Measurements from ENCODE around the gene APOM. TPM values are rescaled to one million over a fixed set of nuclear protein-coding genes. Genes with fewer than 3 reads are reported as not detected.
A peak's percentile ranks its signal among the peaks of the same experiment; 100 is the strongest.

Gene APOM
- total and polyA plus RNA-seq, 4 donors, result 0.42 to 2.6 (median 0.96) TPM; not detected in 1

DNA sequence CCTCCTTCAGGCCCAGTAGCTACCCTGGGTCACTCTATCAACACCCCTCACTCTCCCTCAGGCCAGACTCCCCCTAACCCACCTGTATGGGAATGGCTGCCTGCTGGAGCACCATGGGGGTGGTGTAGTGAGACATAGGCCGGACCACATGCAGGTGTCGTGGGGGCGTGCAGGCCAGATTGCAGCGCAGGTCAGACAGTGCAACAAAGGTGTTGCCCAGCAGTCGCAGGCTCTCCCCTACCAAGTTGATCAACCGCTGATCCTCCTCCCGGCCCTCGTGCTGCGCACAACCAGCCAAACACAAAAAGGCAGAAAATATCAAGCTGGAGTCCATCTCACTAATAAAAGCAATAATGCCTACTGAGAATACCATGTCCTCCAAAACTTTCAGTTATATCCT is 10.4 kb upstream of the APOM start:
- intact Hi-C loops (cut with DNase I), result no loop called here
- Histone ChIP-seq H3K9me3 (ENCODE audit: control insufficient read depth, low read length) (no peaks in the 10 kb centered on the region), H3K27me3 (ENCODE audit: control insufficient read depth in 1 of 2, insufficient read depth in 2 of 2, low read length in 1 of 2) (no peaks in the 10 kb centered on the region), H3K36me3 (ENCODE audit: control insufficient read depth in 1 of 2, insufficient read depth in 2 of 2, low read length in 1 of 2) (peaks cover 4 to 28% of the 10 kb centered on the region in 2 donors), H3K27ac (ENCODE audit: low read depth in 1 of 2, low read length in 2 of 2) (no peak overlapping the region), H3K4me1 (ENCODE audit: control insufficient read depth in 1 of 2, insufficient read depth in 2 of 2, low read length in 2 of 2) (no peaks in the 10 kb centered on the region), H3K4me3 (ENCODE audit: low read length in 2 of 2) (no peak overlapping the region)
- ATAC-seq (ENCODE audit: low FRiP score) (no peak), DNase-seq (no peak)
- 94 to 96% methylated on average over 9 of the region's 9 CpGs for WGBS, 2 donors

DNA sequence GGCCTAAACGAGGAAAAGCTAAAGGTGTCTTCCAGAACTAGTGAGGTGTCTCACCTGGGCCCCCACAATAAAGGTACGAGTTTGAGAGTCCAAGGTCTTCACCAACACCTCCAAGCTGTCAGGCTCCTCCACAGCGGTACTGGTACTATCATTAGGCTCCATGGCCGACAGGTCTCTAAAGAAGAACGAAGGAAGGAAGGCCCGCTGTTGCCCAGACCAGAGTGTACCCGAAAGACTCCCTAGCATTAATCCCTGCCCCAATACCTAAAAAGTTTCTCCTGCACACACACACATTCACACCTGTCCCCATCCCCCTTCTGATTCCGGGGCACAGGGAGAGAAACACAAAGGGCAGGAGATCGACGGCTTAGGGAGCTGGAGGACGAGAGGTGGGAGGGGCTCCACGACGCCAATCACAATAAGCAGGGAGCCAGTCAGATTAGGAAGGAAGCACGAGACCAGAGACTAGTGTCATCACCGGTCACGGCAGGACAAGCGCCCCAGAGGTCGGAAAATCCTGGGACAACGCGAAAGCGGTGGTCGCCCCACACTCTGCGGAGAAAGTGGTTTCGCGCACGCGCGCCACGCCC is 4.0 kb upstream of the APOM start:
- DNase-seq (no peak), ATAC-seq (ENCODE audit: low FRiP score) (peak; percentile 79)
- Histone ChIP-seq H3K4me3 (ENCODE audit: low read length in 2 of 2) (peak overlapping the region; percentile 32 to 65), H3K9me3 (ENCODE audit: control insufficient read depth, low read length) (no peaks in the 10 kb centered on the region), H3K27me3 (ENCODE audit: control insufficient read depth in 1 of 2, insufficient read depth in 2 of 2, low read length in 1 of 2) (no peaks in the 10 kb centered on the region), H3K4me1 (ENCODE audit: control insufficient read depth in 1 of 2, insufficient read depth in 2 of 2, low read length in 2 of 2) (no peaks in the 10 kb centered on the region), H3K36me3 (ENCODE audit: control insufficient read depth in 1 of 2, insufficient read depth in 2 of 2, low read length in 1 of 2) (peaks cover 0 to 6% of the 10 kb centered on the region in 2 donors), H3K27ac (ENCODE audit: low read depth in 1 of 2, low read length in 2 of 2) (peak overlapping the region; percentile 87 to 88)
- intact Hi-C loops (cut with DNase I), result loop anchor here in 1 of 2 donors (1.0 to 10.0 kb wide), 2 partner anchors 13 to 1763 kb away; partner anchors contain the start of genes CUTA, GPANK1 and PHF1
- WGBS, 2 donors, result 1 to 3% methylated on average over 29 of the region's 29 CpGs

DNA sequence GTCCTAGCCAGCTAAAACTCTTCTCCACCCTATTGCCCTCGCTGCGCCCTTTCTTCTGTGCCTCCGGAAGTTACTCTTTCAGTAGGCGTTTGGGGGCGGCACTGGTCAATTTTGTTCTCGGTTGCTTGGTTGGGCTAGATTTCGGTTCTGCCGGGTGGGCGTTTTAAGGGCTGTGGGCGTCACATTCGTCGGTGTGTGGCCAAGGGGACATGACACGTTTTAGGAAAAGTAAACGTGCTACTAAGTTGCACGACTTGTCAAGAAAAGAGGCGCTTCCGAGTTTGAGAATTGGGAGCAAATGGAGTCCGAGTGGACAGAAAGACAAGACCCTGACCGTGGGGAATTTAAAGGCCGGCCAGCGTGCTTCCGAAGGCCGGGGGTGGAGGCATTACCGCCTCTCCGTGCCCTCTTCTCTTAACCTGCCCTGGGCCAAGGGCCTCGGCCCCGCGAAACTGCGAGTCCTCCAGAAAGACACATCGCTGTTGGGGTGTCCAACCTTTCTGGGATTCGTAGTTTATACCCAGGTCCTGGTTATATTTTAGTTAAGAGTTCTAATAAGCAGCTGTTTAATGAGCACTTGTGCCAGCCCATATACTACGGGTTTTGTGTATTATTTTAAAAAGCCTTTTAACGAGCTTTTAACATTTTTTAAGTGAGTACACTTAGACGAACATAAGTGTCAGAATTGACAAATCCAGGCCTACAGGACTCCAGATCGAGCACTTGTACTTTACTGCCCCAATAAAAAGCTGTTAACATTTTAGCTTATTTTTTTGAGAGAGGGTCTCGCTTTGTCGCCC is 2.6 kb upstream of the APOM start:
- Histone ChIP-seq H3K27me3 (ENCODE audit: control insufficient read depth in 1 of 2, insufficient read depth in 2 of 2, low read length in 1 of 2) (no peaks in the 10 kb centered on the region), H3K9me3 (ENCODE audit: control insufficient read depth, low read length) (no peaks in the 10 kb centered on the region), H3K4me3 (ENCODE audit: low read length in 2 of 2) (peak overlapping the region; percentile 32 to 64), H3K4me1 (ENCODE audit: control insufficient read depth in 1 of 2, insufficient read depth in 2 of 2, low read length in 2 of 2) (no peaks in the 10 kb centered on the region), H3K36me3 (ENCODE audit: control insufficient read depth in 1 of 2, insufficient read depth in 2 of 2, low read length in 1 of 2) (peaks cover 0 to 8% of the 10 kb centered on the region in 2 donors), H3K27ac (ENCODE audit: low read depth in 1 of 2, low read length in 2 of 2) (peak overlapping the region; percentile 52 to 87)
- intact Hi-C loops (cut with DNase I), result loop anchor here in 1 of 2 donors (1.0 to 10.0 kb wide), 2 partner anchors 11 to 1762 kb away; partner anchors contain the start of genes CUTA, GPANK1 and PHF1
- 7 to 8% methylated on average over 37 of the region's 37 CpGs for WGBS, 2 donors
- peak; percentile 90 for ATAC-seq (ENCODE audit: low FRiP score)
- peak; percentile 92 to 93 for DNase-seq

DNA sequence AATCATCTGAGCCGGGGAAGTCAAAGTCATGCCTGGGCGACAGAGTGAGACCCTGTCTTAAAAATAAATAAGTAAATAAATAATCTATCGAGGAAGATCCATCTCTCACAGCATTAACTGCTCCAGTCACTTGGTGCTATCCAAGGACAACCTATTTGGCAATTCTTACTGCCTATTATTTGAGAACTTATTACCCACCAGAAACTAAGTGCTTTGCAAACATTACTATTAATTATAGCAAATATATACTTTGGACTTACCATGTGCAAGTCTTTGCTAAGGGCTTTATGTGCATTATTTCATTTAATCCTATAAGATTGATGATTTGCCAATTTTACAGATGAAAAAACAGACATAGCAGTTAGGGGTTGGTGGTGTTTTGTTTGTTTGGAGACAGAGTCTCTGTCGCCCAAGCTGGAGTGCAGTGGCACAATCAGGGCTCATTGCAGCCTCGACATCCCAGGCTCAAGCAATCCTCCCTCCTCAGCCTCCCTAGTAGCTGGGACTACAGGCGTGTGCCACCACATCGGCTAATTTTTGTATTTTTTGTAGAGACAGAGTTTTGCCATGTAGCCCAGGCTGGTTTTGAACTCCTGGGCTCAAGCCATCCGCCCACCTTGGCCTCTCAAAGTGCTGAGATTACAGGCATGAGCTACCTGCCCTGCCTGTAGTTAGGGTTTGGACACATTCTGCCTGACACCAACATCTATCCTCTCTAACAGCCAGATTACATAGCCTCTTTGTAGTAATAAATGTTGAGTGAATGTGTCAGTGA is 933 bp upstream of the APOM start:
- Histone ChIP-seq H3K27me3 (ENCODE audit: control insufficient read depth in 1 of 2, insufficient read depth in 2 of 2, low read length in 1 of 2) (no peaks in the 10 kb centered on the region), H3K4me1 (ENCODE audit: control insufficient read depth in 1 of 2, insufficient read depth in 2 of 2, low read length in 2 of 2) (no peaks in the 10 kb centered on the region), H3K4me3 (ENCODE audit: low read length in 2 of 2) (no peak overlapping the region), H3K36me3 (ENCODE audit: control insufficient read depth in 1 of 2, insufficient read depth in 2 of 2, low read length in 1 of 2) (peaks cover 0 to 1% of the 10 kb centered on the region in 2 donors), H3K27ac (ENCODE audit: low read depth in 1 of 2, low read length in 2 of 2) (no peak overlapping the region), H3K9me3 (ENCODE audit: control insufficient read depth, low read length) (no peaks in the 10 kb centered on the region)
- 94% methylated on average over 8 of the region's 8 CpGs for WGBS, 2 donors
- intact Hi-C loops (cut with DNase I), result loop anchor here in 1 of 2 donors (10.0 kb wide), 1 partner anchor 1760 kb away; the partner anchor contains the start of genes CUTA and PHF1
- ATAC-seq (ENCODE audit: low FRiP score) (no peak), DNase-seq (no peak)

DNA sequence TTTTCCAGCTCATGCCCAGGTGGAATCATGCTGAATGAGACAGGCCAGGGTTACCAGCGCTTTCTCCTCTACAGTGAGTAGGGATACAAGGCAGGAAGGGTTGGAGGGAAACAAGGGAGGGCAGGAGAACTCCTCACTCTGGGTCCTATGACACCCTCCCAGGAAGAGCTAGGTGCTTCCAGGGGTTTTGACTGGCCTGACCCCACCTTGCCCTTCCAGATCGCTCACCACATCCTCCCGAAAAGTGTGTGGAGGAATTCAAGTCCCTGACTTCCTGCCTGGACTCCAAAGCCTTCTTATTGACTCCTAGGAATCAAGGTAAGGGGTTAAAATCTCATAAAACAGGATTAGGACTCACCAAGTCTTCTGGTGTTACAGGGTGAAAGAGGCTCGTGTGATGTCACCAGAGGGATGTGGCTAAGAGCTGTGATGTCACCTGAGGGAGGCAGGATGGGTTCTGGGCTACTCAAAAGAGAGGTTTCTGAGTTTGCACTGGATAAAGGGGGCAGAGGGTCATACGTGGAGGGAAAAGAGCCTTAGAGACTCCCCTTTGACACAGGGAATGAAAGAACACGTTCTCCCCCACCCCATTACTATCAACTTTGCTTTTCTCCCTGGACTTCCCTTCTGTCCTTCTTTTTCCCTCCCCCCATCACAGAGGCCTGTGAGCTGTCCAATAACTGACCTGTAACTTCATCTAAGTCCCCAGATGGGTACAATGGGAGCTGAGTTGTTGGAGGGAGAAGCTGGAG is 1.9 kb downstream of the APOM start:
- 74 to 75% methylated on average over 6 of the region's 6 CpGs for WGBS, 2 donors
- no peak overlapping the region for H3K27ac ChIP-seq (ENCODE audit: low read depth in 1 of 2, low read length in 2 of 2)
- intact Hi-C loops (cut with DNase I), result loop anchor here in 1 of 2 donors (10.0 kb wide), 1 partner anchor 1757 kb away; the partner anchor contains the start of genes CUTA and PHF1
- ATAC-seq (ENCODE audit: low FRiP score) (no peak), DNase-seq (no peak)
- H3K4me1 ChIP-seq (ENCODE audit: control insufficient read depth in 1 of 2, insufficient read depth in 2 of 2, low read length in 2 of 2), result no peaks in the 10 kb centered on the region
- peaks cover 0 to 1% of the 10 kb centered on the region in 2 donors for H3K36me3 ChIP-seq (ENCODE audit: control insufficient read depth in 1 of 2, insufficient read depth in 2 of 2, low read length in 1 of 2)
- no peaks in the 10 kb centered on the region for H3K9me3 ChIP-seq (ENCODE audit: control insufficient read depth, low read length)
- no peak overlapping the region for H3K4me3 ChIP-seq (ENCODE audit: low read length in 2 of 2)
- no peaks in the 10 kb centered on the region for H3K27me3 ChIP-seq (ENCODE audit: control insufficient read depth in 1 of 2, insufficient read depth in 2 of 2, low read length in 1 of 2)

DNA sequence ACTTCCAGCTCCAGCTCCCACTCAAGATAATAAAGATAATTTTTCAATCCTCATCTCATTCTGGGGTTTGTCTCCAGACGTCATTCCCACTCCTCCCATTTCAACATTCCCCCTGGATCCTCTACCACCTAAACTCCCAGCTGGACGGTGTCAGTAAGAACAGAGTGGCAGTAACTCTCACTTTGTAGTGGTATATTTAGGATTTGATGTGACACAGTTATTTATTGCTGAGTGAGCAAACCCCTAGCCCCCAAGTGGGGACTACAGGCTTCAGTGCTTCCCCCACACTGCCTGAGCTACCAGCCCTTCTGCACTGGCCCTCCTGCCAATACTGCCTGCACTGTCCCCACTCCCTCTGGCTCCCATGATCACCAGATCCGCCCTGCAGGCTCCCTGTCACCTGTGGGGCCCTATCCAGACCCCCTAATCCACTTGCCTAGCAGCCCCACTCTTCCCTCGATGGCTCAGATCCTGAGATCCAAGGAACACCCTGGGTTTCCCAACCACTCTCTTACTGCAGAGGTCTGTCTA is 2.5 kb downstream of the APOM start:
- Histone ChIP-seq H3K4me1 (ENCODE audit: control insufficient read depth in 1 of 2, insufficient read depth in 2 of 2, low read length in 2 of 2) (no peaks in the 10 kb centered on the region), H3K9me3 (ENCODE audit: control insufficient read depth, low read length) (no peaks in the 10 kb centered on the region), H3K36me3 (ENCODE audit: control insufficient read depth in 1 of 2, insufficient read depth in 2 of 2, low read length in 1 of 2) (peaks cover 0 to 1% of the 10 kb centered on the region in 2 donors), H3K4me3 (ENCODE audit: low read length in 2 of 2) (no peak overlapping the region), H3K27me3 (ENCODE audit: control insufficient read depth in 1 of 2, insufficient read depth in 2 of 2, low read length in 1 of 2) (no peaks in the 10 kb centered on the region), H3K27ac (ENCODE audit: low read depth in 1 of 2, low read length in 2 of 2) (no peak overlapping the region)
- intact Hi-C loops (cut with DNase I), result loop anchor here in 1 of 2 donors (10.0 kb wide), 1 partner anchor 1757 kb away; the partner anchor contains the start of genes CUTA and PHF1
- DNase-seq (no peak), ATAC-seq (ENCODE audit: low FRiP score) (no peak)
- 76 to 78% methylated on average over 4 of the region's 4 CpGs for WGBS, 2 donors

DNA sequence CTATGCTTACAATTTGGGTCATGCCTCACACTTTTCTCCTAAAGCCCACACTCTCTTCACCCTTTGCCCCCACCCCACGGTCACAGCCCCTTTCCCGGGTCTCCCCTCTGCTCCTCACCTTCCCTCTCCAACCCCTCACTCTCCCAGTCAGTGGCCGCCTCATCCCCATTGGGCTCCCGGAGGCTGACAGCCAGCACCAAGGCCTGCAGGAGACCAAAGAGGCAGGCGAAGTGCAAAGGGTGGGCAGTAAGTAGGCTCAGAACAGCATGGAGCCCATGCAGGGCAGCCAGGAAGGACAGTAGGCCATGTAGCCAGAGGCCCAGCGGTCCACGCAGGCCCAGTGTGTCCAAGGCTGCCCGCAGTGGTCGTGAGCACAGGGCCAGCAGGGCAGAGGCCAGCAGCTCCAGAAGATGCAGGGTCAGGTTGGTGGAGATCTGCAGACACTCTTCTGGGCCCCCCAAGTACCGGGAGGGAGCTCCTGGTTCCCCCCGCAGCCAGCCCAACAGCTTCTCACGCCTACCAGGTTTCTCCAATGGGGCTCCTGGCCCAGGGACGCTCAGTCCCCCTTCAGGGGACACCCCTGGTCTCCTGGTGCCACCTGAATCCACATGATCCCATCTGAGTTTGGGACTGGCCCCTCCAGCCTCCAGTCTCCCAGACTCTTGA is 3.4 kb downstream of the APOM start:
- ATAC-seq (ENCODE audit: low FRiP score) (no peak), DNase-seq (no peak)
- H3K4me1 ChIP-seq (ENCODE audit: control insufficient read depth in 1 of 2, insufficient read depth in 2 of 2, low read length in 2 of 2), result no peaks in the 10 kb centered on the region
- intact Hi-C loops (cut with DNase I), result loop anchor here in 1 of 2 donors (10.0 kb wide), 1 partner anchor 1756 kb away; the partner anchor contains the start of genes CUTA and PHF1
- no peak overlapping the region for H3K4me3 ChIP-seq (ENCODE audit: low read length in 2 of 2)
- H3K36me3 ChIP-seq (ENCODE audit: control insufficient read depth in 1 of 2, insufficient read depth in 2 of 2, low read length in 1 of 2), result peaks cover 0 to 1% of the 10 kb centered on the region in 2 donors
- H3K9me3 ChIP-seq (ENCODE audit: control insufficient read depth, low read length), result no peaks in the 10 kb centered on the region
- peak overlapping the region in 1 of 2 donors; percentile 95 for H3K27ac ChIP-seq (ENCODE audit: low read depth in 1 of 2, low read length in 2 of 2)
- WGBS, 2 donors, result 80 to 84% methylated on average over 13 of the region's 13 CpGs
- H3K27me3 ChIP-seq (ENCODE audit: control insufficient read depth in 1 of 2, insufficient read depth in 2 of 2, low read length in 1 of 2), result no peaks in the 10 kb centered on the region
